Coronary artery (tissue), 2 donors: ENCODE measurements around the gene KIF19.

Experiments
- DNase-seq: peaks from one replicate; pipeline ENCODE4 v3.0.0-alpha.2; 2017; ENCODE audit warnings: low spot score
- H3K27ac ChIP-seq, 2 donors: fragments of 200-600 bp; sonication (generic); one replicate each; pipeline ENCODE4 v1.5.1; 2016 to 2019
- H3K4me3 ChIP-seq: fragments of 200-600 bp; sonication (generic); 2 replicates; pipeline ENCODE4 v1.5.1; 2016; ENCODE audit warnings: mild to moderate bottlenecking, moderate library complexity
- TF ChIP-seq, protein P1 (sequence below): fragments of 200-600 bp; sonication (generic); IDR thresholded peaks from one replicate; pipeline ENCODE4 v1.5.1; 2019; ENCODE audit warnings: antibody characterized with exemption

KIF19 gene

GRCh38 chr17:74330446-74330845 is 4.4 kb downstream of the KIF19 start:
- DNase-seq, result no peak

GRCh38 chr17:74332017-74332650 is 6.1 kb downstream of the KIF19 start:
- no peak for DNase-seq
- Histone ChIP-seq H3K4me3 (no peak overlapping the region), H3K27ac (no peak overlapping the region)
- TF ChIP-seq, protein P1, sequence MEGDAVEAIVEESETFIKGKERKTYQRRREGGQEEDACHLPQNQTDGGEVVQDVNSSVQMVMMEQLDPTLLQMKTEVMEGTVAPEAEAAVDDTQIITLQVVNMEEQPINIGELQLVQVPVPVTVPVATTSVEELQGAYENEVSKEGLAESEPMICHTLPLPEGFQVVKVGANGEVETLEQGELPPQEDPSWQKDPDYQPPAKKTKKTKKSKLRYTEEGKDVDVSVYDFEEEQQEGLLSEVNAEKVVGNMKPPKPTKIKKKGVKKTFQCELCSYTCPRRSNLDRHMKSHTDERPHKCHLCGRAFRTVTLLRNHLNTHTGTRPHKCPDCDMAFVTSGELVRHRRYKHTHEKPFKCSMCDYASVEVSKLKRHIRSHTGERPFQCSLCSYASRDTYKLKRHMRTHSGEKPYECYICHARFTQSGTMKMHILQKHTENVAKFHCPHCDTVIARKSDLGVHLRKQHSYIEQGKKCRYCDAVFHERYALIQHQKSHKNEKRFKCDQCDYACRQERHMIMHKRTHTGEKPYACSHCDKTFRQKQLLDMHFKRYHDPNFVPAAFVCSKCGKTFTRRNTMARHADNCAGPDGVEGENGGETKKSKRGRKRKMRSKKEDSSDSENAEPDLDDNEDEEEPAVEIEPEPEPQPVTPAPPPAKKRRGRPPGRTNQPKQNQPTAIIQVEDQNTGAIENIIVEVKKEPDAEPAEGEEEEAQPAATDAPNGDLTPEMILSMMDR, result no peak

More at GRCh38 chr17:74330446-74330845, 4.4 kb downstream of the KIF19 start:
- H3K4me3 ChIP-seq, result no peak overlapping the region
- no peak overlapping the region for H3K27ac ChIP-seq
- TF ChIP-seq, protein P1, result no peak

- Histone ChIP-seq H3K27ac (no peak overlapping the region), H3K4me3 (no peak overlapping the region)
- DNase-seq, result no peak
- TF ChIP-seq, protein P1, result no peak
Observed at GRCh38 chr17:74332763-74333283, 6.8 kb downstream of the KIF19 start.

- TF ChIP-seq, protein P1, result no peak
- no peak for DNase-seq
- Histone ChIP-seq H3K27ac (no peak overlapping the region), H3K4me3 (no peak overlapping the region)
Observed at GRCh38 chr17:74334393-74335039, 8.5 kb downstream of the KIF19 start.

DNA sequence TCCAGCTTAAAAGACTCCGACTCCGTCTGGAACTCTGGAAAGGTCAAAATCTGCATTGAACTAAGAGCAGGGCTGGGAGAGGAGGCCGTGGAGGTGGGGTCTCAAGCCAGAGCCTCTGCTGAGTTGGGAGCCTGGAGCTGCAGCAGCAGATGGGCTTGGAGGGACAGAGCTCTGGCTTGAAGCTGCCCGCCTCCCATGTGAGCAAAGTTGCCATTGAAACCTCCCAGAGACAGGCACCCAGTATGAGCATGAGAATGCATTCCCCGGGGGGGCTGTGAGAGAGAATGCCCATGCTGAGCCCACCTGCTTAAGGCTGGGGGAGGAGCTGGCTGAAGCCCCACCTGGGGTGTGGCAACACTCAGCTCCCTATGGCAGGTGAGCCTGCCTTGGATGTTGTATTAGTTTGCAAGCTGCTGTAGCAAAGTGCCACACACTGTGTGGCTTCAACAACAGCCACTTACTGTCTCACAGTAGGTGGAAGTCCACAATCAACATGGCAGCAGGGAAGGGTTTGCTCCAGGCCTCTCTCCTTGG is 9.6 kb downstream of the KIF19 start:
- TF ChIP-seq, protein P1, result no peak
- DNase-seq, result no peak
- Histone ChIP-seq H3K27ac (no peak overlapping the region), H3K4me3 (no peak overlapping the region)

DNA sequence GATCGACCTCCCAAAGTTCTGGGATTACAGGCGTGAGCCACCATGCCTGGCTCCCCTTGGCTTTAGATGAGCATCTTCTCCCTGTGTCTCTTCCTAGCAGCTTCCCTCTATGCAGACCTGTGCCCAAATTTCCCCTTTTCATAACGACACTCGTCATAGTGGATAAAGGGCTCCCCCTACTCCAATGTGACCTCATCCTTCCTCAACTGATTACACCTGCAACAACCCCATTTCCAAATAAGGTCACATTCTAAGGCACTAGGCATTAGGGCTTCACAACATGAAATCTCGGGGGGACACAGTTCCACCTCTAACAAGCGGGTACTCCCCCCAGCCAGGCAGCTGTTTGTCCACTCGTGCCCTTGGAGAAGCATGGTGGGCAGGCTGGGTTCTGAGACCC is 10.3 kb downstream of the KIF19 start:
- H3K4me3 ChIP-seq, result no peak overlapping the region
- no peak overlapping the region for H3K27ac ChIP-seq
- DNase-seq, result no peak
- TF ChIP-seq, protein P1, result no peak
